Nephron (organoid): ENCODE measurements around the gene GTF2H2.
"Not testable (repeated sequence)": the region's sequence is repeated elsewhere in the genome, so short reads cannot be mapped to it uniquely, and the experiment has no call there.

Experiments used
- H3K27ac Mint-ChIP-seq, 3 experiments: 2 replicates each; pipeline ENCODE4 v1.8.0; 2020; ENCODE audit warnings: mixed read lengths in 3 of 3, mild to moderate bottlenecking in 2 of 3, moderate library complexity in 1 of 3
- H3K27me3 Mint-ChIP-seq: 2 replicates; pipeline ENCODE4 v1.8.0; 2021; ENCODE audit warnings: low read depth, mild to moderate bottlenecking, moderate library complexity, mixed read lengths
- H3K36me3 Mint-ChIP-seq: 2 replicates; pipeline ENCODE4 v1.8.0; 2020; ENCODE audit warnings: low read depth, mixed read lengths
- H3K4me1 Mint-ChIP-seq: 2 replicates; pipeline ENCODE4 v1.8.0; 2020; ENCODE audit warnings: mixed read lengths
- H3K4me3 Mint-ChIP-seq, 3 experiments: 2 replicates each; pipeline ENCODE4 v1.8.0; 2020; ENCODE audit warnings: mild to moderate bottlenecking in 3 of 3, mixed read lengths in 3 of 3, moderate library complexity in 2 of 3
- H3K9me3 Mint-ChIP-seq: 2 replicates; pipeline ENCODE4 v1.8.0; 2020; ENCODE audit warnings: mixed read lengths

The GTF2H2 gene

DNA sequence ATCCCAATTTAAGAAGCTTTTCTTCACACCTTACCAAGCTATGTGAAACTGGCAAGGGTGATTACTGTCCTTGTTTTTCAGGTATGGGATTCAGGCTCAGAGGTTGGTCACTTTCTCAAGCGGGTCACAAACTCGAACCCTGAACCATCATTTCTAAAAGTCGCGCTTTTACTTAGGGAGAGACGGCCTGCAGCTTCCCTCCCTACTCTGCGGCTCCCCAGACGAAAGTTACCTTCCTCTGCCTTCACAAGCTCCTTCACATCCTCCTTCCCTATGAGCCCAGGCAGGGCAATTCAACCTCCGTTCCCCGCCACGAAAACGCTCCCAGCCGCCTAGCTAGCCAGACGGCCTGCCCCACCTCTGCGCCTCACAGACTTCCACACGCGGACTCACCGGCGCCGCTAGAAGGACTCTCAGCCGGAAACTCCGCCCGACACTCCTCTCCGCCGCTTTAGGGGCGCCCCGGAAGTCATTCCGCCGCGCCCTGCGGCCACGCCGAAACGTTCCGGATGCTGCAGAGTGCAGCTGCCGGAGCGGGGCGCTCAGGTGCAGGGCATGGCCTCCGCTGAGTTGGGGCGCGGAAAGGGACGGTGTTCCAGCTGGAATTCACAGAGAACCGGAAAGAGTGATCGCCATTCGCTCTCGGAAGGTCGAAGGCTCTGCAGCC lies at the start of gene GTF2H2:
TSS of gene GTF2H2 (minus strand) at position 415 of the 667 bp plus-strand sequence. CDS start 4,913 bp downstream, outside the sequence.
- H3K4me3 Mint-ChIP-seq, H3K36me3 Mint-ChIP-seq, H3K9me3 Mint-ChIP-seq: not testable (repeated sequence)

DNA sequence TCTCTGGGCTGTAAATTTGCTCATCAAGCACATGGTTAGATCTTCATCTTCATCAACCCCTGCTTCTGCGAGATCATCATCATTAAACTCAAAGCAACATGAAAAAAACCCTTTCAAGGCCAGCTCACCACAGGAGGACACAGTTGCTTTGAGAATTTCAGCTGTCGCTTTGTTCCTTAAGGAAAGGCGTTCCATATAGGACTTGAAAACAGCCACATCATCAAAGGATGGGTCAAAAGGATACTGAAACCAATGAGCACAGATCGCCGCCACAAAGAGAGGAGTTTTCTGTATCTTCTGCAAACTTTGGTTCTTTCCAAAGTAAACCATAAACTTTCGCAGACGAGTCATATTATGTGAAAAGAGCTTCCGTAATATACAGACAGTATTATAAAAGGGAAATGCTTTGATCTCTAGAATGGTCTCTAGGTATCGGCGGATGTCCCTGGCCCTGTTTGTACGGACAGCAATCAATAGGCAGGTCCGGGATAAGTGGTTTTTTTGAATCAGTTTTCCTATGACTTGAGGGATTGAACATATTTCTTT lies 42.3 kb upstream of the GTF2H2 start:
- not testable (repeated sequence) for H3K27me3 Mint-ChIP-seq, H3K4me1 Mint-ChIP-seq, H3K27ac Mint-ChIP-seq, H3K9me3 Mint-ChIP-seq, H3K4me3 Mint-ChIP-seq, H3K36me3 Mint-ChIP-seq

More for the DNA sequence above, at the start of gene GTF2H2:
- H3K27me3 Mint-ChIP-seq, H3K4me1 Mint-ChIP-seq, H3K27ac Mint-ChIP-seq: not testable (repeated sequence)

DNA sequence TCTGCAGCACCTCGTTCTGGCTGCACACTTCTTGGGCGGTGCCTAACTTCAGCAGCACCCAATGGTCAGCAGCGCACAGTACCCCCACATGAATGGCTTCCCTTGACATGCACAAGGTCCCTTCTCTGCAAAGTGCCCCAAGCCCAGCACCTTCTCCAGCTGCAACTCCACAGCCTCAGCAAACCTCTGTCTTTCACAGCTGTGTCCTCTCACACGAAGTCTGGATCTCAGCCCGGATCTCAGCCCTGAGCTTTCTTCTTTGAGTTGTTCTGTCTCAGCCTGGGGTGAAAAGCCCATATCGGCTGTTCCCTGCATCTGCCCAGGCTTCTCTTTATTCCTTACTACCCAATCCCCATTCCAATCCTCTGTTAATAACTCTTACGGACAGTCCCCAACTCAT lies 32.5 kb upstream of the GTF2H2 start:
- not testable (repeated sequence) for H3K27me3 Mint-ChIP-seq, H3K4me1 Mint-ChIP-seq, H3K9me3 Mint-ChIP-seq, H3K27ac Mint-ChIP-seq, H3K4me3 Mint-ChIP-seq
- peaks cover 15% of the 10 kb centered on the region for H3K36me3 Mint-ChIP-seq

DNA sequence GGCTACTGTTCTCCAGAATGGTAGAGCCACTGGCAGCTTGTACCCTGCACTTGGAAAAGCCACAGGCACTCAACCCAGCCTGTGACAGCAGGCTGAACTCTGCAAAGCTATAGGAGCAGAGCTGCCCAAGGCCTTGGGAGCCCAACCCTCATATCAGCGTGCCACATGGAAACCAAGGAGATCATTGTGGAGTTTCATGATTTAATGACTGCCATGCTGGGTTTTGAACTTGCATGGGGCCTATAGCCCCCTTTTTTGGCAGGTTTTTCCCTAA lies 30.4 kb upstream of the GTF2H2 start:
- H3K9me3 Mint-ChIP-seq, H3K4me1 Mint-ChIP-seq, H3K27ac Mint-ChIP-seq, H3K27me3 Mint-ChIP-seq, H3K4me3 Mint-ChIP-seq: not testable (repeated sequence)
- H3K36me3 Mint-ChIP-seq: peaks cover 15% of the 10 kb centered on the region

DNA sequence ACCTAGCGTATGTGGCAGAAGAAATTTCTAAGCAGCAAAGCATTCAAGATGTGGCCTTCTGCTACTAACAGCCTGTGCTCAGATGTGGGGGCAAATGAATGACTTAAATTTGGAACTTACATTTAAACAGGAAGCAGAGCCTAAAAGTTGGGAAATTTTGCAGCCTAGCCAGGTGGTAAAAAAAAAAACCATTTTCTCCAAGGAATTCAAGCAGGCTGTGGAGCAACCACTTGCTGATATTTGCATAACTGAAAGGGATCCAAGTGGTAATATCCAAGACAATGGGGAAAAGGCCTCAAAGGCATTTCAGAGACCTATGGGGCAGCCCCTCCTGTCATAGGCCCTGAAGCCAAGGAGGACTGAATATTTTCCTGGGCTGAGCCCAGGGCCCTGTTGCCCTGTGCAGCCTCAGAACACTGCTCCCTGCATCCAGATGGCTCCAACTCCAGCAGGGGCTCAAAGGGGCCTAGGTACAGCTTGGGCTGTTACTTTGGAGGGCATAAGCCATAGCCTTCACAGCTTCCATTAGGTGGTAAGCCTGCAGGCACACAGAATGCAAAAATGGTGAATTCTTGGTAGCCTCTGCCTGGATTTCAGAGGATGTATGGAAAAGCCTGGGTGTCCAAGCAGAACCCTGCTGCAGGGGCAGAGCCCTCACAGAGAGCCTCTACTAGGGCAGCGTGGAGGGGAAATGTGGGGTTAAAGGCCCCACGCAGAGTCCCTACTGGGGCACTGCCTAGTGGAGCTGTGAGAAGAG lies 29.9 kb upstream of the GTF2H2 start:
- H3K36me3 Mint-ChIP-seq: peaks cover 15% of the 10 kb centered on the region
- H3K4me3 Mint-ChIP-seq, H3K27ac Mint-ChIP-seq: not testable (repeated sequence)

DNA sequence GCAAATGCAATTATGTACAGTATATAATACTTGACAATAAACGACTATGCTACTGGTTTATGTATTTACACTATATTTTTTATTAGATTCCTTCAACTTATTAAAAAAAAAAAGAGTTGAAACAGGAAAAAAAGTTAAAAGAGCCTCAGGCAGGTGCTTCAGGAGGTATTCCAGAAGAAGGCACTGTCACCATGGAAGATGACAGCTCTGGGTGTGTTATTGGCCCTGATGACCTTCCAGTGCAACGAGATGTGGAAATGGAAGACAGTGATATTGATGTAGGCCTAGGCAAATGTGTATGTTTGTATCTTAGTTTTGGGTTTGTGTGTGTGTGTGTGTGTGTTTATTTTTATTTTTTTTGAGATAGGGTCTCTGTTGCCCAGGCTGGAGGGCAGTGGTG lies 22.3 kb upstream of the GTF2H2 start:
- H3K36me3 Mint-ChIP-seq, H3K4me3 Mint-ChIP-seq, H3K4me1 Mint-ChIP-seq, H3K27me3 Mint-ChIP-seq, H3K9me3 Mint-ChIP-seq, H3K27ac Mint-ChIP-seq: not testable (repeated sequence)

More for the DNA sequence above, 29.9 kb upstream of the GTF2H2 start:
- not testable (repeated sequence) for H3K27me3 Mint-ChIP-seq, H3K4me1 Mint-ChIP-seq, H3K9me3 Mint-ChIP-seq

DNA sequence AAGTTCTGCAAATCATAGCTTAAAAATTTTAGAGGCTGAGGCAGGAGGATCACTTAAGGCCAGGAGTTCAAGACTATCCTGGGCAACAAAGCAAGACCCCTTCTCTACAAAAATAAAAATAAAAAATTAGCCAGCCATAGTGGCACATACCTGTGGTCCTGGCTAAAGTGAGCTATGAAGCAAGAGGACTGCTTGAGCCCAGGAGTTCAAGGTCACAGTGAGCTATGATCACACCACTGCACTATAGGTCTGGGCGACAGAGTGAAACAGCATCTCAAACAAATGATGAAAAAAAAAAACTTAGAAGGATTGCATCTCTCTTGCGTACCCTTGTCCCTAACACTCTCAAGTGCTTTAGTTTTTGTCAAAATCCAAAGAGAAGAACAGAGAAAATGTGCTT lies 21.3 kb upstream of the GTF2H2 start:
- not testable (repeated sequence) for H3K4me3 Mint-ChIP-seq, H3K4me1 Mint-ChIP-seq, H3K36me3 Mint-ChIP-seq, H3K27me3 Mint-ChIP-seq, H3K27ac Mint-ChIP-seq, H3K9me3 Mint-ChIP-seq

DNA sequence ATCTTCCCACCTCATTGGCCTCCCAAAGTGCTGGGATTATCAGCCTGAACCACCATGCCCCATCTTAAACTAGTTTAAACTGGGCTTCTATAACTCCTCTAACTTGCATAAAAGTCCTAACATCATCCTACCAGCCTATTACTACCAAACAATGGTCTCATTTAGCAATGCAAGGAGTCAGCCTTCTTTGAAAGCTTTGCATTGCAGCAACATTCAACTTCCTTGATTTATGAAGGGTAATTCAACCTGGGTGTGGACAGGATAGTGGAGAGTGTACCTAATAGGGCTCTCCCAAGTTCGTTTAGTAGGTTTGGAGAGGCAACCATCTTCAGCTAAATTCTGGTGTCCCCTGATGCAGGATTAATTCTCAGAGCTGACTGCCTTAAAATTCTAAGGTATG lies 18.7 kb upstream of the GTF2H2 start:
- H3K27ac Mint-ChIP-seq, H3K36me3 Mint-ChIP-seq, H3K4me1 Mint-ChIP-seq, H3K9me3 Mint-ChIP-seq, H3K4me3 Mint-ChIP-seq, H3K27me3 Mint-ChIP-seq: not testable (repeated sequence)

DNA sequence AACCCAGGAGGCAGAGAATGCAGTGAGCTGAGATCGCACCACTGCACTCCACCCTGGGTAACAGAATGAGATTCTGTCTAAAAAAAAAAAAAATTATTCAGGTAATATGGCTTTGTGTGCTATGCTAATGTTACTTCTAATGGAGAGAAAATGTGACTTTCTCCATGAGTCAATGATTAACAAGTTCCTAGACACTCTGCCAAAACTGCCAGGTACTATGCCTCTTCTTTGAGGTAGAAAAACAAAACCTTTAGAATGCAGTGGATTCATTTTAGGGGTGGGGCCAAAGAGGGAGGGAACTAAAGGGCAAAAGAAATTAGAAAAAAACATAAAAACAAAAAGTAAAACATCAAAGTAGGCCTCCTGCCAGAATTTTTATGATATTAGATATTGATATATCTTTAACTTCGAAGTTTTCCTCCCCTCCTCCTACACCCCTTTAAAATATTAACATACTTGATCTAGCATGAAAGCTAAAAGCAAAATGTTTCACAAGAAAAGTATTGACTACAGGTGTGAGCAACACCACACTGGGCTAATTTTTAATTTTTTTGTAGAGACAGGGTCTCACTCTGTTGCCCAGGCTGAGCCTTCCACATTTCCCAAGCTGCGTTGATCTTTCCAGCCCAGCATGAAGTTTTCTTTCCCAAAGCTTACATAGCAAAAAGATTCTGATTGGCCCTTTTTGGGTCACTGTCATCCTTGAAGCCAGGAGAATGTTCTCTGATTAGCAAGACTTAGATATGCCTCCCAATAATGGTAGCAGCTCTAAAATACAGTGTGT lies 17.0 kb upstream of the GTF2H2 start:
- H3K4me1 Mint-ChIP-seq, H3K27me3 Mint-ChIP-seq, H3K9me3 Mint-ChIP-seq, H3K36me3 Mint-ChIP-seq, H3K27ac Mint-ChIP-seq, H3K4me3 Mint-ChIP-seq: not testable (repeated sequence)

DNA sequence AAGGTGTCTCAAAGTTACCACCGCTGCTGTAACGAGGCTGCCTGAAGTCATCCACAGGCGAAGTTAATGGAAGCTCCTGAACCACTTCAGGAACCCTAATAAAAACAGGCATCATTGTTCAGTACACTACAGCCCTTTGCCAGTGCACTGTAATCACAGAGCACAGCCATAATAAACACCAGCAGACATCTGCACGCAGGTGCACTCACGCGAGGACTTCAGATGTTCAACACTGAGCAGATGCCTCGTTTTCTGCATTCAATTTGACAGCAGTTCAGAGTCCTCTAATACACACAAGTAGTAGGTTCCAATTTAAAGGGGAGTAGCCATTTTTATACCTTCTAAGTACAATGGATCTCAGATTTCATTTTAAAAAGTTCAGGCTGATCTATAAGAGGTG lies 15.4 kb upstream of the GTF2H2 start:
- not testable (repeated sequence) for H3K4me1 Mint-ChIP-seq, H3K27ac Mint-ChIP-seq, H3K9me3 Mint-ChIP-seq, H3K27me3 Mint-ChIP-seq, H3K36me3 Mint-ChIP-seq, H3K4me3 Mint-ChIP-seq

DNA sequence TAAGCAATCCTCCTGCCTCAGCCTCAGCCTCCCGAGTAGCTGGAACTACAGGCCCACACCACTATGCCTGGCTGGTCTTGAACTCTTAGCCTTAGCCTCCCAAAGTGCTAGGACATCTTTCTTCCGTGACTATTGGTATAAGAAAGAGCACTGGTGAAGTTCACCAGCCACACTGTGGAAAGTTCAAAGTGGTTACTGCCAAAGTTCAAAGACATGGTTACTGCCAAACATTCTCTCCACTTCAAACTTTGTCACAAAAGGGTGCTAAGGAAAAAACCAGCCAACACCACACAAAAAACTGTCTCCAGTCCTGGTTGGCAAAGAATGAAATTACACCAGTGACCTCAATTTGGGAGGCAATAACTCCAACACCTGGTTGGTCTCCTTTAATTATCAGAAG lies 14.9 kb upstream of the GTF2H2 start:
- not testable (repeated sequence) for H3K27me3 Mint-ChIP-seq, H3K4me3 Mint-ChIP-seq, H3K4me1 Mint-ChIP-seq, H3K27ac Mint-ChIP-seq, H3K36me3 Mint-ChIP-seq, H3K9me3 Mint-ChIP-seq

DNA sequence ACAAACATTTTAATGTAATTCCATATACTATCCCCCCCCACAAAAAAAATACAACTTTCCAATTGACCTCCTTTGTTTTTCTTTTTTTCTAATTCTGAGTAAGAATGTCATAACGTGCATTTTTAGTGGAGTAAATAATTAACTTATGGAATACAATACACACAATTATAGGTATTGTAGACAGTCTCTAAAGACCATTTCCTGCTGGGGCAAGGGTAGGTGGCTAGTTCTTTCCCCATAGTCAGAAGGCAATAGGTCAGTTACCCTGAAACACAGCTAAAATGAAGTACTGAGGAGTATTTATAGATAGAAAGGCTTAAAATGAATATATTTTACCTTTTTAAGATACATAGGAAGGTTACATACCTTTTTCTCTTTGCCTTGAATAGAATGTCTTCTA lies 6.2 kb downstream of the GTF2H2 start:
- H3K27ac Mint-ChIP-seq, H3K9me3 Mint-ChIP-seq, H3K4me3 Mint-ChIP-seq, H3K4me1 Mint-ChIP-seq, H3K27me3 Mint-ChIP-seq, H3K36me3 Mint-ChIP-seq: not testable (repeated sequence)

DNA sequence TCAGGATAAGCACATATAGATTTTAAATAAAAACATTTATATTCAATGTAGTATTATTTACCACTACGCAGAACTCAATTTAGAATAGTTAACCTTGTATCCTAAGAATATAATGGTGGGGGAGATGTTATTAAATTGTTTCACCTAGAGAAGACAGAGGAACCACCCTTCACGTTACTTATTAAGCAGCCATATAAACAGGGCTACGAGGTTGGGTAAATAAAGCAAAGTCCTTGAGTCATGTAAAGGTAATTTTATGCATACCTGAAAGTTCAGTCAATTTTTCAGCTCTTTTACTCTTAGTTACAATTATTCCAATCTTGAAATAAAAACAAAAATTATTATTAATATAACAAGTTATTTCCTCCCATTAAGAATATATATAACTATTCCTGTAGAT lies 8.1 kb downstream of the GTF2H2 start:
- H3K4me3 Mint-ChIP-seq, H3K27me3 Mint-ChIP-seq, H3K9me3 Mint-ChIP-seq, H3K27ac Mint-ChIP-seq, H3K36me3 Mint-ChIP-seq, H3K4me1 Mint-ChIP-seq: not testable (repeated sequence)

DNA sequence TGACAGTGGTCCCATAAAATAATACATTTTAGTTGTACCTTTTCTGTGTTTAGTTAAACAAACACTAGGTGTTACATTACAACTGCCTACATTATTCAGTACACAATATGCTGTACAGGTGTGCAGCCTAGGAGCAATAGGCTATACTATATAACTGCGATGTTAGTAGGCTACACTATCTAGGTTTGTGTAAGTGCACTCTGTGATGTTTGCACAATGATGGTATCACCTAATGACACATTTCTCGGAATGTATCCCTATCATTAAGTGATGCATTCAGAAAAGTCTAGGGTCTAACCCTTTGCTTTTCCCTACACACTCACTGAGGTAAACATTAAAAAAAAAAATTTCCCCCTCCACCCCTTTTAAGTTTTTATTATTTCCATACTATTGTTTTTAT lies 22.7 kb downstream of the GTF2H2 start:
- not testable (repeated sequence) for H3K27me3 Mint-ChIP-seq, H3K4me1 Mint-ChIP-seq, H3K9me3 Mint-ChIP-seq, H3K4me3 Mint-ChIP-seq, H3K36me3 Mint-ChIP-seq, H3K27ac Mint-ChIP-seq

DNA sequence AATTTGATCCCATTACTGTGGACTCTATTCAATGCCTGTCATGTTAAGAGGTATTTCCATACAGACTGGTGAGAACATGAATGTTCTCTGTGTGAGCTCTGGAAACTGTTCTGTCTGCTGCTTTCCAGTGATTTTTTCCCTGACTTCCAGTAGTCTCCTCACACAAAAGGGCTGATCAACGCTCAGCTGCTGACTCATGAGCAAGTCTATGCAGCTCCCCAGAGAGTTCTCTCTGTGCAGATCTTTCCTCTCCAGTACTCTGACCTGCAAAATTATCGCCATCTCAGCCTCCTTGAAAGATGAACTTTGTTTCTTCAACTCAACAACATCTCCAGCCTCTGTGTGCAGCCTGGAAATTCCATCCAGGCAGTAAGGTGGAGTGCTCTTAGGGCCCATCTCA lies 23.3 kb downstream of the GTF2H2 start:
- not testable (repeated sequence) for H3K27ac Mint-ChIP-seq, H3K9me3 Mint-ChIP-seq, H3K4me1 Mint-ChIP-seq, H3K4me3 Mint-ChIP-seq, H3K36me3 Mint-ChIP-seq, H3K27me3 Mint-ChIP-seq
